Type B pancreatic cell (in vitro differentiated cells): ENCODE measurements around the gene LHFPL3. TPM values are rescaled to one million over a fixed set of nuclear protein-coding genes. Genes with fewer than 3 reads are reported as not detected.
A peak's percentile ranks its signal among the peaks of the same experiment; 100 is the strongest.

Experiments
- DNase-seq: peaks from one replicate; pipeline ENCODE4 v3.0.0; 2021; ENCODE audit warnings: mixed read lengths; ENCODE audit not compliant: unreplicated experiment; ENCODE audit errors: extremely low spot score
- H3K27ac Mint-ChIP-seq: 2 replicates; pipeline ENCODE4 v1.8.0; 2021; ENCODE audit warnings: mild to moderate bottlenecking, mixed read lengths
- H3K27me3 Mint-ChIP-seq: 2 replicates; pipeline ENCODE4 v1.8.0; 2021; ENCODE audit warnings: mixed read lengths
- H3K36me3 Mint-ChIP-seq: 2 replicates; pipeline ENCODE4 v1.8.0; 2021; ENCODE audit warnings: mixed read lengths
- H3K4me1 Mint-ChIP-seq: one replicate; pipeline ENCODE4 v1.8.0; 2021; ENCODE audit warnings: mixed read lengths; ENCODE audit not compliant: unreplicated experiment
- H3K4me3 Mint-ChIP-seq: 2 replicates; pipeline ENCODE4 v1.8.0; 2021; ENCODE audit warnings: mild to moderate bottlenecking, mixed read lengths
- H3K9me3 Mint-ChIP-seq: 2 replicates; pipeline ENCODE4 v1.8.0; 2021; ENCODE audit warnings: mixed read lengths
- total RNA-seq: library from RNA; stranded (reverse); gene quantifications from 2 replicates; pipeline ENCODE4 v1.2.1, GENCODE V29; 2021; ENCODE audit warnings: low replicate concordance
- TF ChIP-seq, protein P1 (sequence below): fragments of 200-600 bp; sonication (generic); conservative IDR thresholded peaks from 2 replicates; pipeline ENCODE4 v1.5.0; 2021; ENCODE audit warnings: antibody characterized with exemption, mild to moderate bottlenecking

The LHFPL3 gene
- total RNA-seq, 1 donor from 2014 or later, result 0.31 TPM

GRCh38 chr7:104358446-104359132, 30.2 kb downstream of the LHFPL3 start:
- no peaks in the 10 kb centered on the region for H3K9me3 Mint-ChIP-seq
- TF ChIP-seq, protein P1, sequence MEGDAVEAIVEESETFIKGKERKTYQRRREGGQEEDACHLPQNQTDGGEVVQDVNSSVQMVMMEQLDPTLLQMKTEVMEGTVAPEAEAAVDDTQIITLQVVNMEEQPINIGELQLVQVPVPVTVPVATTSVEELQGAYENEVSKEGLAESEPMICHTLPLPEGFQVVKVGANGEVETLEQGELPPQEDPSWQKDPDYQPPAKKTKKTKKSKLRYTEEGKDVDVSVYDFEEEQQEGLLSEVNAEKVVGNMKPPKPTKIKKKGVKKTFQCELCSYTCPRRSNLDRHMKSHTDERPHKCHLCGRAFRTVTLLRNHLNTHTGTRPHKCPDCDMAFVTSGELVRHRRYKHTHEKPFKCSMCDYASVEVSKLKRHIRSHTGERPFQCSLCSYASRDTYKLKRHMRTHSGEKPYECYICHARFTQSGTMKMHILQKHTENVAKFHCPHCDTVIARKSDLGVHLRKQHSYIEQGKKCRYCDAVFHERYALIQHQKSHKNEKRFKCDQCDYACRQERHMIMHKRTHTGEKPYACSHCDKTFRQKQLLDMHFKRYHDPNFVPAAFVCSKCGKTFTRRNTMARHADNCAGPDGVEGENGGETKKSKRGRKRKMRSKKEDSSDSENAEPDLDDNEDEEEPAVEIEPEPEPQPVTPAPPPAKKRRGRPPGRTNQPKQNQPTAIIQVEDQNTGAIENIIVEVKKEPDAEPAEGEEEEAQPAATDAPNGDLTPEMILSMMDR, result no peak
- H3K36me3 Mint-ChIP-seq, result no peaks in the 10 kb centered on the region
- peaks cover 5% of the 10 kb centered on the region for H3K4me1 Mint-ChIP-seq
- DNase-seq, result no peak
- no peak overlapping the region for H3K27ac Mint-ChIP-seq
- H3K4me3 Mint-ChIP-seq, result no peak overlapping the region
- H3K27me3 Mint-ChIP-seq, result peaks cover 49% of the 10 kb centered on the region

- Mint-ChIP-seq H3K27ac (peak overlapping the region; percentile 53), H3K9me3 (no peaks in the 10 kb centered on the region), H3K4me3 (peak overlapping the region; percentile 42)
Observed at GRCh38 chr7:104362756-104363155, 34.4 kb downstream of the LHFPL3 start.

GRCh38 chr7:104363355-104363754, 35.0 kb downstream of the LHFPL3 start:
- Mint-ChIP-seq H3K9me3 (no peaks in the 10 kb centered on the region), H3K4me1 (peaks cover 30% of the 10 kb centered on the region), H3K27ac (peak overlapping the region; percentile 53), H3K27me3 (peaks cover 52% of the 10 kb centered on the region), H3K36me3 (no peaks in the 10 kb centered on the region), H3K4me3 (no peak overlapping the region)
- DNase-seq, result no peak
- TF ChIP-seq, protein P1, result no peak

More at GRCh38 chr7:104362756-104363155, 34.4 kb downstream of the LHFPL3 start:
- TF ChIP-seq, protein P1, result no peak
- Mint-ChIP-seq H3K36me3 (no peaks in the 10 kb centered on the region), H3K4me1 (peaks cover 27% of the 10 kb centered on the region), H3K27me3 (peaks cover 48% of the 10 kb centered on the region)
- DNase-seq, result no peak

DNA sequence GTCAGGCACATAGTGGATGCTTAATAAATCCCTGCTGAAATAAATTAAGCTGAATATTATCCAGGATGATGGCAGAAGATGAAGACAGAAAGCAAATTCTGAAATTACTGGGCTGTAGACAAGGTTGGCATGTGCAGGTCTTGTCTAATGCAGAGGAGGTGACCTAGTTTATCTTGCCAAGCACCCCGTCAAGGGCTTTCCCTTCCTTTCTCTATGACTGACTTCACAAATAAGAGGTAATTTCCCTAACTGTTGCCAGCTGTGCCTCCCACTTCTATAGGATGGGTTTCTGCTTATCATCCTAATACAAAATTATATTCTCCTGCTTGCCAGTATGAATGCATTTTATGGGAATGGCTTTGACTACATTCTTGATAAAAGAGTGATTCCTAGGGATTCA, 38.0 kb downstream of the LHFPL3 start:
- TF ChIP-seq, protein P1, result no peak
- H3K36me3 Mint-ChIP-seq, result no peaks in the 10 kb centered on the region
- peaks cover 36% of the 10 kb centered on the region for H3K4me1 Mint-ChIP-seq
- H3K4me3 Mint-ChIP-seq, result no peak overlapping the region
- H3K27me3 Mint-ChIP-seq, result peaks cover 54% of the 10 kb centered on the region
- DNase-seq, result no peak
- H3K9me3 Mint-ChIP-seq, result no peaks in the 10 kb centered on the region
- H3K27ac Mint-ChIP-seq, result no peak overlapping the region

DNA sequence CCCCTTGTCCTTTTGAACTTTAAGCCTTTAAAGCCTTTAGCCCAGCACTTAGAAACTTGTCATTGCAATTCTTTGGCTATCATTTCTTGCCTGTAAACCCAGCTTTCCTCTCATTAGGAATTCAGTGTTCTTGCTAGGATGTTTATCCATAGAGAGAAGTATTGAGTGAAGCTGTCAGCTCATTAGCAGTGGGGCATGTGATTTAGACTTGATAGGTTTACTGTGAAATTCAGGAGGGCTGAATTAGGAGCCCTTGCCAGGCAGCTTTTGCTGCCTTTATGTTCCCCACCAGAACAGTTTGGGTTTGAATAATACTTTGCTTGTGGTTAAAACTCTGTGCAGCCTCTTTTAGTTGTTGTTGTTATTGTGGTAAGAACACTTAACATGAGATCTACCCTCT, 39.5 kb downstream of the LHFPL3 start:
- TF ChIP-seq, protein P1, result no peak
- Mint-ChIP-seq H3K36me3 (no peaks in the 10 kb centered on the region), H3K27me3 (peaks cover 49% of the 10 kb centered on the region), H3K27ac (no peak overlapping the region), H3K9me3 (no peaks in the 10 kb centered on the region), H3K4me3 (no peak overlapping the region), H3K4me1 (peaks cover 31% of the 10 kb centered on the region)
- no peak for DNase-seq
